MM.1S (cell line): ENCODE measurements around the gene METTL22.

Experiments
- DNase-seq: peaks from one replicate; pipeline ENCODE4 v3.0.0-alpha.2; 2015
- H2AFZ ChIP-seq: fragments of 300-600 bp; sonication (generic); 2 replicates; pipeline ENCODE4 v1.6.0; 2016; ENCODE audit warnings: antibody characterized with exemption, low read length
- H3F3A ChIP-seq: fragments of 300-600 bp; sonication (generic); 2 replicates; pipeline ENCODE4 v1.6.1; 2016; ENCODE audit warnings: mild to moderate bottlenecking, antibody characterized with exemption, low read length, moderate library complexity, mixed read lengths; ENCODE audit not compliant: insufficient read depth
- H3K27ac ChIP-seq: fragments of 300-600 bp; sonication (generic); 2 replicates; pipeline ENCODE4 v1.5.1; 2016; ENCODE audit warnings: mild to moderate bottlenecking, low read length
- H3K27me3 ChIP-seq: fragments of 300-600 bp; sonication (generic); replicated peaks from 2 replicates; pipeline ENCODE4 v1.6.0; 2016; ENCODE audit warnings: low read length; ENCODE audit not compliant: insufficient read depth
- H3K36me3 ChIP-seq: fragments of 300-600 bp; sonication (generic); replicated peaks from 2 replicates; pipeline ENCODE4 v1.6.1; 2016; ENCODE audit warnings: mild to moderate bottlenecking, low read length, mixed read lengths; ENCODE audit not compliant: insufficient read depth
- H3K4me1 ChIP-seq: fragments of 300-600 bp; sonication (generic); 2 replicates; pipeline ENCODE4 v1.6.1; 2016; ENCODE audit warnings: low read length, mixed read lengths
- H3K4me2 ChIP-seq: fragments of 300-600 bp; sonication (generic); 2 replicates; pipeline ENCODE4 v1.6.0; 2016; ENCODE audit warnings: low read depth, low read length
- H3K4me3 ChIP-seq: fragments of 300-600 bp; sonication (generic); 2 replicates; pipeline ENCODE4 v1.5.1; 2016; ENCODE audit warnings: low read length, mixed read lengths
- H3K79me2 ChIP-seq: fragments of 300-600 bp; sonication (generic); 2 replicates; pipeline ENCODE4 v1.6.1; 2016; ENCODE audit warnings: mixed run types, low read length, mixed read lengths
- H3K9ac ChIP-seq: fragments of 300-600 bp; sonication (generic); 2 replicates; pipeline ENCODE4 v1.6.1; 2016; ENCODE audit warnings: low read length, mixed read lengths
- H3K9me2 ChIP-seq: fragments of 300-600 bp; sonication (generic); replicated peaks from 2 replicates; pipeline ENCODE4 v1.6.1; 2016; ENCODE audit warnings: mild to moderate bottlenecking, low read length, mixed read lengths; ENCODE audit not compliant: insufficient read depth
- H3K9me3 ChIP-seq: fragments of 300-600 bp; sonication (generic); replicated peaks from 2 replicates; pipeline ENCODE4 v1.6.1; 2016; ENCODE audit warnings: mild to moderate bottlenecking, low read length, mixed read lengths; ENCODE audit not compliant: insufficient read depth
- H4K20me1 ChIP-seq: fragments of 300-600 bp; sonication (generic); 2 replicates; pipeline ENCODE4 v1.6.1; 2016; ENCODE audit warnings: mild to moderate bottlenecking, low read length, moderate library complexity, mixed read lengths; ENCODE audit not compliant: insufficient read depth
- CTCF ChIP-seq: fragments of 300-600 bp; sonication (generic); IDR thresholded peaks from 2 replicates; pipeline ENCODE4 v1.5.1; 2016; ENCODE audit warnings: antibody characterized with exemption, low read length, mixed read lengths
- EZH2 ChIP-seq: fragments of 300-600 bp; sonication (generic); optimal IDR thresholded peaks from 2 replicates; pipeline ENCODE3; 2017; ENCODE audit warnings: low read depth, mild to moderate bottlenecking, antibody characterized with exemption, low read length, mixed read lengths
- EZH2phosphoT487 ChIP-seq: fragments of 300-600 bp; sonication (generic); IDR thresholded peaks from 2 replicates; pipeline ENCODE4 v1.6.1; 2018; ENCODE audit warnings: antibody characterized with exemption, low read length

Gene METTL22

GRCh38 chr16:8631373-8631772, 9.9 kb downstream of the METTL22 start:
- Histone ChIP-seq H3K4me1 (no peaks in the 10 kb centered on the region), H2AFZ (no peak overlapping the region), H3K9me3 (no peaks in the 10 kb centered on the region), H3K27me3 (no peaks in the 10 kb centered on the region), H3K36me3 (peaks cover 7% of the 10 kb centered on the region; the same call in 1 of the 2 replicates), H3K27ac (no peak overlapping the region), H3K9me2 (no peaks in the 10 kb centered on the region), H3K79me2 (peaks cover 7% of the 10 kb centered on the region; the same call in 1 of the 2 replicates), H3K4me3 (no peak overlapping the region), H4K20me1 (no peaks in the 10 kb centered on the region), H3K9ac (no peak overlapping the region), H3K4me2 (no peak overlapping the region), H3F3A (no peaks in the 10 kb centered on the region)
- DNase-seq = no peak
- TF ChIP-seq EZH2 (no peak), CTCF (no peak), EZH2phosphoT487 (no peak)

- Histone ChIP-seq H3K27me3 (no peaks in the 10 kb centered on the region), H3K9me2 (no peaks in the 10 kb centered on the region), H3K36me3 (peaks cover 6% of the 10 kb centered on the region; the same call in 1 of the 2 replicates), H3K4me2 (no peak overlapping the region), H4K20me1 (no peaks in the 10 kb centered on the region), H3K4me3 (no peak overlapping the region), H3K4me1 (no peaks in the 10 kb centered on the region), H3K9ac (no peak overlapping the region), H3K79me2 (peaks cover 6% of the 10 kb centered on the region; the same call in 1 of the 2 replicates), H3F3A (no peaks in the 10 kb centered on the region), H3K9me3 (no peaks in the 10 kb centered on the region), H3K27ac (no peak overlapping the region), H2AFZ (no peak overlapping the region)
- TF ChIP-seq EZH2phosphoT487 (no peak), CTCF (no peak), EZH2 (no peak)
- no peak for DNase-seq
Observed at GRCh38 chr16:8631818-8632465, 10.4 kb downstream of the METTL22 start.

GRCh38 chr16:8632675-8633182, 11.2 kb downstream of the METTL22 start:
- Histone ChIP-seq H3K9me3 (no peaks in the 10 kb centered on the region), H3K4me1 (no peaks in the 10 kb centered on the region), H4K20me1 (no peaks in the 10 kb centered on the region), H3K79me2 (no peaks in the 10 kb centered on the region), H2AFZ (no peak overlapping the region), H3F3A (no peaks in the 10 kb centered on the region), H3K9me2 (no peaks in the 10 kb centered on the region), H3K9ac (no peak overlapping the region), H3K27ac (no peak overlapping the region), H3K4me3 (no peak overlapping the region), H3K27me3 (no peaks in the 10 kb centered on the region), H3K36me3 (peaks cover 3% of the 10 kb centered on the region; the same call in 1 of the 2 replicates), H3K4me2 (no peak overlapping the region)
- TF ChIP-seq EZH2phosphoT487 = no peak
- TF ChIP-seq EZH2 = no peak
- no peak for TF ChIP-seq CTCF
- no peak for DNase-seq
